ENCODE data around the gene TMEM8B.
"Not testable (repeated sequence)": the region's sequence is repeated elsewhere in the genome, so short reads cannot be mapped to it uniquely, and the experiment has no call there.

Gene TMEM8B

GRCh38 chr9:35892051-35892450 is 63.0 kb downstream of the TMEM8B start:
- no peak overlapping the region for H3K4me3 ChIP-seq (ENCODE audit: low read depth, low read length)
- DNase-seq (ENCODE audit: low read depth): no peak
- TF ChIP-seq CTCF (IDR thresholded peaks at IDR 0.05; ENCODE audit: low read depth, low read length) (no peak), MAX (IDR thresholded peaks at IDR 0.05; ENCODE audit: low read depth, low read length) (no peak), MYC (IDR thresholded peaks at IDR 0.05; ENCODE audit: low read depth, low read length) (no peak), POLR2A (IDR thresholded peaks at IDR 0.05; ENCODE audit: extremely low read depth, insufficient read length) (no peak)

- no peak for DNase-seq (ENCODE audit: low read depth)
- H3K4me3 ChIP-seq (ENCODE audit: low read depth, low read length): no peak overlapping the region
- TF ChIP-seq CTCF (IDR thresholded peaks at IDR 0.05; ENCODE audit: low read depth, low read length) (no peak), POLR2A (IDR thresholded peaks at IDR 0.05; ENCODE audit: extremely low read depth, insufficient read length) (no peak), MYC (IDR thresholded peaks at IDR 0.05; ENCODE audit: low read depth, low read length) (no peak), MAX (IDR thresholded peaks at IDR 0.05; ENCODE audit: low read depth, low read length) (no peak)
These were observed 67.5 kb downstream of the TMEM8B start for GRCh38 chr9:35896570-35896969.

- not testable (repeated sequence) for H3K4me3 ChIP-seq (ENCODE audit: low read depth, low read length); DNase-seq (ENCODE audit: low read depth)
These were observed 68.5 kb downstream of the TMEM8B start for GRCh38 chr9:35897376-35898099.

GRCh38 chr9:35898337-35898736 is 69.3 kb downstream of the TMEM8B start:
- DNase-seq (ENCODE audit: low read depth): no peak
- H3K4me3 ChIP-seq (ENCODE audit: low read depth, low read length): no peak overlapping the region
- TF ChIP-seq CTCF (IDR thresholded peaks at IDR 0.05; ENCODE audit: low read depth, low read length) (no peak), POLR2A (IDR thresholded peaks at IDR 0.05; ENCODE audit: extremely low read depth, insufficient read length) (no peak)

GRCh38 chr9:35899021-35899420 is 70.0 kb downstream of the TMEM8B start:
- H3K4me3 ChIP-seq (ENCODE audit: low read depth, low read length): no peak overlapping the region
- DNase-seq (ENCODE audit: low read depth): no peak
- no peak for TF ChIP-seq MAX (IDR thresholded peaks at IDR 0.05; ENCODE audit: low read depth, low read length)
- TF ChIP-seq CTCF (IDR thresholded peaks at IDR 0.05; ENCODE audit: low read depth, low read length): no peak
- TF ChIP-seq MYC (IDR thresholded peaks at IDR 0.05; ENCODE audit: low read depth, low read length): no peak
- TF ChIP-seq POLR2A (IDR thresholded peaks at IDR 0.05; ENCODE audit: extremely low read depth, insufficient read length): no peak

- H3K4me3 ChIP-seq (ENCODE audit: low read depth, low read length): no peak overlapping the region
- peak; percentile 46 for DNase-seq (ENCODE audit: low read depth)
- TF ChIP-seq MYC (IDR thresholded peaks at IDR 0.05; ENCODE audit: low read depth, low read length): no peak
- no peak for TF ChIP-seq POLR2A (IDR thresholded peaks at IDR 0.05; ENCODE audit: extremely low read depth, insufficient read length)
- peak; percentile 7; the same call in 1 of the 2 replicates for TF ChIP-seq MAX (IDR thresholded peaks at IDR 0.05; ENCODE audit: low read depth, low read length)
- peak; percentile 36 for TF ChIP-seq CTCF (IDR thresholded peaks at IDR 0.05; ENCODE audit: low read depth, low read length)
These were observed 74.0 kb downstream of the TMEM8B start for GRCh38 chr9:35903049-35903448.
